ENCODE measurements around the gene CPAMD8. TPM values are rescaled to one million over a fixed set of nuclear protein-coding genes. Genes with fewer than 3 reads are reported as not detected.

Gene CPAMD8
- total and polyA plus RNA-seq, 11 donors, result 5.2 to 49.5 (median 16.9) TPM

- DNase-seq (peak in 1 of 5 donors; percentile 77), ATAC-seq (peak in 1 of 4 donors; percentile 4)
- Histone ChIP-seq H3K27me3 (peaks cover 0 to 26% (median 0%) of the 10 kb centered on the region in 9 donors), H3K4me1 (peaks cover 0 to 30% (median 9%) of the 10 kb centered on the region in 12 donors), H3K27ac (peak overlapping the region; percentile 54 to 92 (median 82)), H3K9me3 (no peaks in the 10 kb centered on the region), H3K4me3 (peak overlapping the region; percentile 34 to 84 (median 66)), H3K36me3 (no peaks in the 10 kb centered on the region)
- no peak for TF ChIP-seq CTCF (IDR thresholded peaks at IDR 0.05)
- TF ChIP-seq POLR2A (IDR thresholded peaks at IDR 0.05), result peak in 1 of 2 donors; percentile 44
- intact Hi-C loops (cut with DNase I), result loop anchor here in 6 of 10 donors (5.0 to 10.0 kb wide), 6 partner anchors 59 to 146 kb away; partner anchors contain the start of gene SIN3B (in 2 of the 6)
- 2 to 5% (median 3%) methylated on average over 29 to 66 of the region's 66 CpGs for WGBS, 4 donors
These were observed 130.2 kb downstream of the CPAMD8 start for GRCh38 chr19:16896146-16897028.

DNA sequence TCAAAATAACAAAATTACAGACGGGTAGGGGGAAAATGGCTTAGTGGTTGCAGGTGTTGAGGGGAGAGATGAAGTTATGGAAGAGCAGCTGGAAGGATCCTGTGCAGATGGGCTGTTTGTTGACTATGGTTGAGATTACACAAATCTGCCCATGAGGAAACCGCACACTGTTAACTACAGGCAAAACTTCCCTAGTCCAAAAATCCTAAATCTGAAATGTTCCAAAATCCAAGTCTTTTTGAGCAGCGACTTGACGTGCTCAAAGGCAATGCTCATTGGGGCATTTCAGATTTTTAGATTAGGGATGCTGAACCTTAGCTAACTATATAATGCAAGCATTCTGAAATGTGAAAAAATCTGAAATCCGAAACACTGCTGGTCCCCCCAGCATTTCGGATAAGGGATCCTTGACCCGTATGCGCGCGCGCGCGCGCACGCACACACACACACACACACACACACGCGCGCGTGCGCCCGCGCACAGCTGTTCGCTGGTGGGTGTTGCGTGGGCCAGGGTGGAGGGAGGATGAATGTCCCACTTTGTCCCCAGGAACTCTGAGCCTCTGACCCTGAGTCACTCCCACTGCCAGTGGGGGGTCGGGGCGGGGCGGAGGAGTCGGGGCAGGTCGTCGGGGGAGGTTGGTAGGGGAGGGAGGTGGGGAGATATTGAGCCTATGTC lies 131.0 kb downstream of the CPAMD8 start:
- H3K4me3 ChIP-seq, result peak overlapping the region in 11 of 12 donors; percentile 34 to 84 (median 65)
- H3K4me1 ChIP-seq, result peaks cover 0 to 30% (median 9%) of the 10 kb centered on the region in 12 donors
- no peaks in the 10 kb centered on the region for H3K9me3 ChIP-seq
- 44 to 60% (median 48%) methylated on average over 27 to 30 of the region's 30 CpGs for WGBS, 4 donors
- ATAC-seq, result no peak
- H3K36me3 ChIP-seq, result no peaks in the 10 kb centered on the region
- no peak for DNase-seq
- H3K27me3 ChIP-seq, result peaks cover 0 to 26% (median 0%) of the 10 kb centered on the region in 9 donors
- TF ChIP-seq CTCF (IDR thresholded peaks at IDR 0.05) (no peak), POLR2A (IDR thresholded peaks at IDR 0.05) (no peak)
- H3K27ac ChIP-seq, result peak overlapping the region in 8 of 12 donors; percentile 70 to 92 (median 84)
- intact Hi-C loops (cut with DNase I), result loop anchor here in 6 of 10 donors (5.0 to 10.0 kb wide), 6 partner anchors 58 to 147 kb away; partner anchors contain the start of gene SIN3B (in 2 of the 6)

DNA sequence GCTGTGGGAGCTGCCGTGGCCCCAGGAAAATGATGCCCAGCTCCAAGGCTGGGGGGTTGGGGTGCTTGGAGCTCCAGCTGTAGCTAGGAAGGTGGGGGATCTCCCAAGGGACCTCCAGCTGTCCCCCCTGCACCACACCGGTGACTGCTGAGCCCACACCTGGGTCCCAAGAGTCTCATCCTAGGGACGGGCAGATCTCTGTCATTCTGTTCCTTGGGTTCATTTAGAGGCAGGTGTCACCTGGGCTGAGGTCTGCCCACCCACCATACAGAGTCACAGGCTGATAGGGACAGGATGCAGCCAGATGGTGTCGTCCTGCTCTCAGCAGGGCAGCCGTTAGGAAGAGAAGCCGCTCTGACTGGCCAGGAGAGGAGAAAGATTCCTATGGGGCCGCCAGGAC lies 132.5 kb downstream of the CPAMD8 start:
- Histone ChIP-seq H3K27ac (peak overlapping the region in 3 of 12 donors; percentile 14 to 27 (median 19)), H3K4me1 (peaks cover 0 to 35% (median 14%) of the 10 kb centered on the region in 12 donors), H3K4me3 (no peak overlapping the region), H3K9me3 (no peaks in the 10 kb centered on the region), H3K36me3 (no peaks in the 10 kb centered on the region), H3K27me3 (peaks cover 0 to 31% (median 0%) of the 10 kb centered on the region in 9 donors)
- 59 to 70% (median 65%) methylated on average over 5 to 7 of the region's 7 CpGs for WGBS, 4 donors
- ATAC-seq (no peak), DNase-seq (peak in 1 of 5 donors; percentile 27)
- intact Hi-C loops (cut with DNase I), result loop anchor here in 4 of 10 donors (5.0 to 10.0 kb wide), 3 partner anchors 59 to 322 kb away; partner anchors contain the start of gene SLC35E1 (in 1 of the 4)
- TF ChIP-seq POLR2A (IDR thresholded peaks at IDR 0.05) (no peak), CTCF (IDR thresholded peaks at IDR 0.05) (no peak)

Data from heart left ventricle (tissue), 16 donors.